SJSA1 (cell line): ENCODE results near the gene CNGB1. TPM values are rescaled to one million over a fixed set of nuclear protein-coding genes. Genes with fewer than 3 reads are reported as not detected.
A peak's percentile ranks its signal among the peaks of the same experiment; 100 is the strongest.
"Not testable (repeated sequence)": the region's sequence is repeated elsewhere in the genome, so short reads cannot be mapped to it uniquely, and the experiment has no call there.

Experiments
- DNase-seq, 2 experiments: peaks; one replicate each; pipeline ENCODE4 v3.0.0-alpha.2; 2015 to 2020; ENCODE audit warnings: low spot score in 2 of 2, low read depth in 1 of 2
- H3K27ac ChIP-seq: fragments of 250-450 bp; sonication (Bioruptor Pico); 2 replicates; pipeline ENCODE4 v1.5.1; 2020; ENCODE audit warnings: mild to moderate bottlenecking, moderate library complexity
- H3K27me3 ChIP-seq: fragments of 250-450 bp; sonication (Bioruptor Pico); replicated peaks from 2 replicates; pipeline ENCODE4 v1.5.1; 2020; ENCODE audit warnings: mild to moderate bottlenecking, moderate library complexity
- H3K36me3 ChIP-seq: fragments of 250-450 bp; sonication (Bioruptor Pico); 2 replicates; pipeline ENCODE4 v1.5.1; 2020; ENCODE audit warnings: mild to moderate bottlenecking
- H3K4me1 ChIP-seq: fragments of 250-450 bp; sonication (Bioruptor Pico); replicated peaks from 2 replicates; pipeline ENCODE4 v1.6.1; 2021; ENCODE audit warnings: mild to moderate bottlenecking
- H3K4me3 ChIP-seq: fragments of 250-450 bp; sonication (Bioruptor Pico); 2 replicates; pipeline ENCODE4 v1.5.1; 2020; ENCODE audit warnings: mild to moderate bottlenecking
- H3K9me3 ChIP-seq: fragments of 250-450 bp; sonication (Bioruptor Pico); replicated peaks from 2 replicates; pipeline ENCODE4 v1.5.1; 2020; ENCODE audit warnings: mild to moderate bottlenecking
- total RNA-seq: library from RNA; depleted of rRNA; stranded (reverse); fragments of >200 nt; shearing (Covaris generic); gene quantifications from 2 replicates; pipeline ENCODE4 v1.2.3, GENCODE V29; 2014; rRNA removed

The CNGB1 gene
- total RNA-seq = 0.13 TPM in 1 of 2 replicates, not detected in the other

- no peaks in the 10 kb centered on the region for H3K4me1 ChIP-seq
- no peak within 1 kb of the TSS for H3K4me3 ChIP-seq
- no peak for DNase-seq
- H3K36me3 ChIP-seq = no peaks in the 10 kb centered on the region
- no peaks in the 10 kb centered on the region for H3K27me3 ChIP-seq
- H3K27ac ChIP-seq = no peak within 1 kb of the TSS
- H3K9me3 ChIP-seq = no peaks in the 10 kb centered on the region
Observed at GRCh38 chr16:57970970-57971369, at the start of gene CNGB1. Gene CNGB1 (minus strand): TSS chr16:57971128. CDS start chr16:57967286, 3,842 bp downstream.

GRCh38 chr16:58019866-58020538, 49.1 kb upstream of the CNGB1 start:
- H3K4me1 ChIP-seq = peaks cover 21% of the 10 kb centered on the region
- peaks cover 59% of the 10 kb centered on the region for H3K36me3 ChIP-seq
- no peak overlapping the region for H3K4me3 ChIP-seq
- no peaks in the 10 kb centered on the region for H3K9me3 ChIP-seq
- DNase-seq = no peak
- no peak overlapping the region for H3K27ac ChIP-seq
- H3K27me3 ChIP-seq = peaks cover 8% of the 10 kb centered on the region; the same call in 1 of the 2 replicates

- no peak overlapping the region for H3K27ac ChIP-seq
- DNase-seq = no peak
- peaks cover 69% of the 10 kb centered on the region for H3K36me3 ChIP-seq
- H3K4me1 ChIP-seq = peaks cover 18% of the 10 kb centered on the region
- no peak overlapping the region for H3K4me3 ChIP-seq
- H3K9me3 ChIP-seq = no peaks in the 10 kb centered on the region
- no peaks in the 10 kb centered on the region for H3K27me3 ChIP-seq
Observed at GRCh38 chr16:58018803-58019202, 47.9 kb upstream of the CNGB1 start.

DNA sequence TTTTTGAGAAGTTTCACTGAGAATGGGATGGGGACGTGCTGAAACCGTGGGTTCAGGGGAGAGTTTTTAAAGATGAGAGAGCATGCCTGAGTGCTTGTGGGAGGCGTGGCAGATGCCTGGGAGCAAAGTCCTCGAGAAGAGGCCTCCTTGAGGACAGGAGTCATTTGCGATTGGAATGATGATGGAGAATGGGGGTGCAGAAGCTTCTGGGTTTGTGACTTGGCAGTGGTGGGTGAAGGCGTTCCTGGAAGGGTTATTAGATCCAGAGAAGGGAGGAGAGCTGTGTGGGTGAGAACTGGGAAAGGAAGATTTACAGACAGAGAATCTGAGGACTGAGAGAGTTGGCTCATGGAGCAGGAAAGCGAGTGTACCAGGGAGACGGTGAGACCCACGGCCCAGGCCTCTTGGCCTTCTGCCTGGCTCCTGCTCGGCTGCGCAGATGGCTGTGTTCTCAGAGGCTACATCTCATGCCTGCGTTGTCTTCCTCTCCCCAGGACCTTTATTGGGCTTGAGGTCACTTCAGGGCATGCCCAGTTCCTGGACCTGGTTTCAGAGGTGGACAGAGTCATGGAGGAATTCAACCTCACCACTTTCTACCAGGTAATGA, 46.0 kb upstream of the CNGB1 start:
- Histone ChIP-seq H3K36me3 (peaks cover 84% of the 10 kb centered on the region), H3K9me3 (no peaks in the 10 kb centered on the region), H3K27ac (no peak overlapping the region), H3K27me3 (no peaks in the 10 kb centered on the region), H3K4me3 (no peak overlapping the region), H3K4me1 (peaks cover 15% of the 10 kb centered on the region)
- DNase-seq = no peak

DNA sequence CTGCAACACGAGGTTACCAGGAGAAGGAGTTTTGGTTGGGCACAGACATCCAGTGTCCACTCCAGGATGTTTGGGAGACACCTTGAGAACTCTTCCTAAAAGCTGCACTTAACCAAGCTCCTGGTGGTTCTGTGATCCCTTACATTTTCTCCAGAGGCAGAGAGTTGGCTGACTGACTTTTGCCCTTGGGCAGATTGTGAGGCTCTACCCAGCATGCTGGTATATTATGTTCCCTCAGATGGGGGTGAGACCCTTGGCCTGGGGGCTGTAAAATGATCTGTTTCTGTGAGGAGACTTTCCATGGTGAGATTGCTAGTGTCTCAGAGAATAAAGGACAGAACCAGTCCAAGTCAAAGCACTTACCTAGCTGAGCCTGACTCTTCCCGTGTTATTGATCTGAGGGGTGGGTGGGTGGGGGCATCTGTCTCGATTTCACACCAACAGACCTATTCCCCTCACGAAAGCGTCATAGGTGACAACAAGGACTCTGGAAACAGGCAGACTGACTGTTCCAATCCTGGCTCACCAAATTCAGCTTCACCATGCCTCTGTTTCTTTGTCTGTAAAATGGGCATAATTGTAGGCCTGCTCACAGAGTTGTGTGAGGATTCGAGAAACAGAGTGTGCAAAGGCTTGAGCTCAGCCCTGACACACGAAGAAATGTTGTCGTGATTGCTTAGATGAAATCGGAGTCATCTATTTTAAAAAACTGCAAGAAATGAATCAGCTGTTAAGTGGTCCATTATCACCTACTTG, 42.5 kb upstream of the CNGB1 start:
- Histone ChIP-seq H3K4me3 (no peak overlapping the region), H3K4me1 (peaks cover 31% of the 10 kb centered on the region), H3K9me3 (no peaks in the 10 kb centered on the region), H3K27ac (no peak overlapping the region), H3K36me3 (peaks cover 85% of the 10 kb centered on the region), H3K27me3 (no peaks in the 10 kb centered on the region)
- DNase-seq = no peak

- no peaks in the 10 kb centered on the region for H3K9me3 ChIP-seq
- H3K4me1 ChIP-seq = peaks cover 31% of the 10 kb centered on the region
- no peaks in the 10 kb centered on the region for H3K27me3 ChIP-seq
- no peak overlapping the region for H3K4me3 ChIP-seq
- DNase-seq = no peak
- no peak overlapping the region; the same call in 1 of the 2 replicates for H3K27ac ChIP-seq
- peaks cover 78% of the 10 kb centered on the region for H3K36me3 ChIP-seq
Observed at GRCh38 chr16:58012481-58012880, 41.6 kb upstream of the CNGB1 start.

DNA sequence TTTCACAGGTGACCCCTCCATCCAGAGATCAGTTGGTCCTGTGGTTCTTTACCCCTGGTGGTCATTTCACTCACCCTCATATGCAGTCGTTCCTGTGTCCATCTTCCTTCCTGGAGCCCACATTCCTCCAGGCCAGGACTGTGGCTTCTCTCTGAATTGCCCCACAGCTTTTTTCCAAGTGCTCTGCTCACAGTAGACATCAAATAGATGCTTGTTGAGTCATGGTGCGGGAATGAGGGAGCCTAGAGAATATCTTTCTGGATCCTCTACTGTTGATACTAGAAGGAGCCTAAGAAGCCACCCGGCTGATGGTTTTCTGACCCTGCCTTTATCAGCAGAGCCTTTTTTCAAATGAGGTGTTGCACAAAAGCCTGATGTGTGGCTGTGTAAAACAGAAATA, 40.7 kb upstream of the CNGB1 start:
- Histone ChIP-seq H3K4me1 (peaks cover 31% of the 10 kb centered on the region), H3K27ac (peak overlapping the region; percentile 45), H3K9me3 (no peaks in the 10 kb centered on the region), H3K36me3 (peaks cover 78% of the 10 kb centered on the region), H3K27me3 (no peaks in the 10 kb centered on the region), H3K4me3 (no peak overlapping the region)
- DNase-seq = peak; percentile 81 to 82

GRCh38 chr16:58010886-58011285, 40.0 kb upstream of the CNGB1 start:
- peaks cover 78% of the 10 kb centered on the region for H3K36me3 ChIP-seq
- DNase-seq = no peak

GRCh38 chr16:58009856-58010416, 39.0 kb upstream of the CNGB1 start:
- peaks cover 76% of the 10 kb centered on the region for H3K36me3 ChIP-seq
- H3K4me1 ChIP-seq = peaks cover 32% of the 10 kb centered on the region
- no peaks in the 10 kb centered on the region for H3K27me3 ChIP-seq
- H3K4me3 ChIP-seq = no peak overlapping the region
- no peak for DNase-seq
- H3K27ac ChIP-seq = no peak overlapping the region
- H3K9me3 ChIP-seq = no peaks in the 10 kb centered on the region

More at GRCh38 chr16:58010886-58011285, 40.0 kb upstream of the CNGB1 start:
- Histone ChIP-seq H3K4me3 (no peak overlapping the region), H3K4me1 (peaks cover 31% of the 10 kb centered on the region), H3K9me3 (no peaks in the 10 kb centered on the region), H3K27ac (no peak overlapping the region), H3K27me3 (no peaks in the 10 kb centered on the region)

DNA sequence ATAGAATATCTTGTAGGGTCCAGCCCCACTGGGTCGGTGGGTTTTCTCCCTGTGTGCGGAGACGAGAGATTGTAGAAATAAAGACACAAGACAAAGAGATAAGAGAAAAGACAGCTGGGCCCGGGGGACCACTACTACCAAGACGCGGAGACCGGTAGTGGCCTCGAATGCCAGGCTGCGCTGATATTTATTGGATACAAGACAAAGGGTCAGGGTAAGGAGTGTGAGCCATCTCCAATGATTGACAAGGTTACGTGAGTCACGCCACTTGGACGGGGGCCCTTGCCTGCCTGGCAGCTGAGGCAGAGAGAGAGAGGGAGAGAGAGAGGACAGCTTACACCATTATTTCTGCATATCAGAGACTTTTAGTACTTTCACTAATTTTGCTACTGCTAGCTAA, 33.8 kb upstream of the CNGB1 start:
- H3K4me3 ChIP-seq, H3K27ac ChIP-seq, H3K9me3 ChIP-seq, H3K27me3 ChIP-seq, DNase-seq: not testable (repeated sequence)
- Histone ChIP-seq H3K4me1 (peaks cover 21% of the 10 kb centered on the region), H3K36me3 (peaks cover 63% of the 10 kb centered on the region)

DNA sequence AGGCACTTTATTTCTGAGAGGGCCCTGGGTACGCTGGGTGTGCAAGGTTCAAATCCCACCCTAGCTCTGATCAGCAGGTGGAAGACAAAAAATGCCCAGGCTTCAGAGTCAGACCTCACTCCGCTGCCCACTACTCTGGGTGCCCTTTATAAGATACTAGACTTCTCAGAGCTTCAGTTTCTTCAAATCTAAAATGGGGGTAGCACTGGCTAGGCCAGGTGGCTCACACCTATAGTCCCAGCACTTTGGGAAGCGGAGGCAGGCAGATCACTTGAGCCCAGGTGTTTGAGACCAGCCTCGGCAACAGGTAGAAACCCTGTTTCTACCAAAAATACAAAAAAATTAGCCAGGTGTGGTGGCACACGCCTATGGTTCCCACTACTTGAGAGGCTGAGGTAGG, 32.0 kb upstream of the CNGB1 start:
- Histone ChIP-seq H3K4me3 (no peak overlapping the region), H3K27me3 (no peaks in the 10 kb centered on the region), H3K27ac (no peak overlapping the region), H3K4me1 (peaks cover 32% of the 10 kb centered on the region), H3K36me3 (peaks cover 59% of the 10 kb centered on the region), H3K9me3 (no peaks in the 10 kb centered on the region)
- no peak for DNase-seq

- Histone ChIP-seq H3K4me1 (peaks cover 32% of the 10 kb centered on the region), H3K36me3 (peaks cover 60% of the 10 kb centered on the region), H3K4me3 (no peak overlapping the region), H3K27ac (no peak overlapping the region), H3K9me3 (no peaks in the 10 kb centered on the region), H3K27me3 (no peaks in the 10 kb centered on the region)
- no peak for DNase-seq
Observed at GRCh38 chr16:58002416-58002800, 31.5 kb upstream of the CNGB1 start.

DNA sequence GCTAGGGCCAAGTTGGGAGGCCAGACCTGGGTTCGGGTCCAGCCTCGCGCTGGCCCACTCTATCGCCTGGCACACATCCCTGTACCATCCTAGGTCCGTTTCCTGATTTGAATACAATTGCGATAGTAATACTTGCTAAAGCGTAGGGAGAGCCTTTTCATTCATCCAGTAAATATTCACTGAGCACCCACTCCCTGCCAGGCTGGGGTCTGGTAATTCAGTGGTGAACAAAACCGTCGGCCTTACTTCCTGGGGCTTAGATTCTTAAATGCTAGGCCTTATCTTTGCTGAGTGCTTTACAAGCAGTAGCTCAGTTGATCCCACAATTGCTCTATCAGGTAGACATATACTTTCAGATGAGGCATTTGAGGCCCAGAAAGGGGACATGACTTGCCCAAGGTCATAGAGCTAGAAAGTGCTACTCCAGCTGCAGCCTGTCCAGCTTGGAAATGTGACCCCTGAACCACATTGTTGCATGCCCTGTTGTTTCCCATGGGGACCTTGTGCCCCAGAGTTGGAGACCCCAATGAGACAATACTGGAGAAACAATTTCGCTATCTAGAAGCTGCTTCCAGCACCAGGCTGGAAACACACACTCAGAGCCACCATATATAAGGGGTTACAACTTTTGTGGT, 31.0 kb upstream of the CNGB1 start:
- Histone ChIP-seq H3K27me3 (no peaks in the 10 kb centered on the region), H3K4me3 (peak overlapping the region; percentile 89), H3K27ac (no peak overlapping the region), H3K9me3 (no peaks in the 10 kb centered on the region), H3K36me3 (peaks cover 60% of the 10 kb centered on the region), H3K4me1 (peaks cover 32% of the 10 kb centered on the region)
- no peak for DNase-seq
